Endothelial cell (in vitro differentiated cells): ENCODE data around the gene ACAD11. TPM values are rescaled to one million over a fixed set of nuclear protein-coding genes. Genes with fewer than 3 reads are reported as not detected.

Experiments
- DNase-seq: peaks from one replicate; pipeline ENCODE4 v3.0.0; 2021; ENCODE audit warnings: low spot score
- H3K27ac Mint-ChIP-seq: one replicate; pipeline ENCODE4 v1.8.0; 2021; ENCODE audit warnings: mixed read lengths, inconsistent platforms; ENCODE audit not compliant: unreplicated experiment
- H3K27me3 Mint-ChIP-seq: one replicate; pipeline ENCODE4 v1.8.0; 2021; ENCODE audit warnings: mild to moderate bottlenecking, moderate library complexity, mixed read lengths, inconsistent platforms; ENCODE audit not compliant: unreplicated experiment
- H3K36me3 Mint-ChIP-seq: one replicate; pipeline ENCODE4 v1.8.0; 2021; ENCODE audit warnings: mild to moderate bottlenecking, low read depth, mixed read lengths, inconsistent platforms; ENCODE audit not compliant: unreplicated experiment
- H3K4me1 Mint-ChIP-seq: one replicate; pipeline ENCODE4 v1.8.0; 2021; ENCODE audit warnings: mild to moderate bottlenecking, mixed read lengths, inconsistent platforms; ENCODE audit not compliant: unreplicated experiment
- H3K4me3 Mint-ChIP-seq: one replicate; pipeline ENCODE4 v1.8.0; 2021; ENCODE audit warnings: mild to moderate bottlenecking, mixed read lengths, inconsistent platforms; ENCODE audit not compliant: unreplicated experiment
- H3K9me3 Mint-ChIP-seq: one replicate; pipeline ENCODE4 v1.8.0; 2021; ENCODE audit warnings: mixed read lengths, inconsistent platforms; ENCODE audit not compliant: unreplicated experiment
- CTCF ChIP-seq: fragments of 200-600 bp; sonication (generic); IDR thresholded peaks from one replicate; pipeline ENCODE4 v1.5.0; 2021; ENCODE audit warnings: antibody characterized with exemption; ENCODE audit not compliant: unreplicated experiment
- total RNA-seq: library from RNA; stranded (reverse); fragmentation: NEBNext Ultra II Directional; extraction: Animal tissue kit (Norgen Biotek cat#: 25700); gene quantifications from one replicate; pipeline ENCODE4 v1.2.1, GENCODE V29; 2021; ENCODE audit not compliant: unreplicated experiment

Gene ACAD11
- total RNA-seq, 1 donor from 2014 or later: 20.0 TPM

DNA sequence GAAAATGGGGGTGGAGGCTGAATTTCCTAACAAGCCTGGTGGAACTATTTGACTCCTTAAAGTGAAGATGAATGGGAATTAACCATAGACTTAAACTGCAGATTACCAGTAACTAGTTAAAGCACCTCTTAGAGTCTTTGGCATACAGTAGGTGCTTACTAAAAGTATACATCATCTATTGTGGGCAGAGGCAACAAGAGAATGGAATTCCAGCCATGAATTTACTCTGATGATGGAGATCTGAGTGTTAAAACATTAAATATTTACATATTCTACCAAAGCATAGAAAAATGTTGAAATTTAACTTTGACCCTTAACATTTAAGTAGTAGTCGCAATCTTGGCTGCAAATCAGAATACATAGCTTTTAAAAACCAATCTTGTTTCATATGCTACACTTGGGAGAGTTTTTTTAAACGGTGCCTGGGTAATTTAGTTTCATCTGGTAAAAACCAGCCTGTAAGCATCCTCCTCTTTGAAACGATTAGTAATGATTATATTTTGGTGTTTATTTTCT is 5.7 kb upstream of the ACAD11 start:
- H3K27ac Mint-ChIP-seq: no peak overlapping the region
- no peaks in the 10 kb centered on the region for H3K9me3 Mint-ChIP-seq
- H3K4me1 Mint-ChIP-seq: peaks cover 54% of the 10 kb centered on the region
- no peak overlapping the region for H3K4me3 Mint-ChIP-seq
- H3K36me3 Mint-ChIP-seq: no peaks in the 10 kb centered on the region
- no peak for DNase-seq
- peaks cover 5% of the 10 kb centered on the region for H3K27me3 Mint-ChIP-seq
- no peak for TF ChIP-seq CTCF

DNA sequence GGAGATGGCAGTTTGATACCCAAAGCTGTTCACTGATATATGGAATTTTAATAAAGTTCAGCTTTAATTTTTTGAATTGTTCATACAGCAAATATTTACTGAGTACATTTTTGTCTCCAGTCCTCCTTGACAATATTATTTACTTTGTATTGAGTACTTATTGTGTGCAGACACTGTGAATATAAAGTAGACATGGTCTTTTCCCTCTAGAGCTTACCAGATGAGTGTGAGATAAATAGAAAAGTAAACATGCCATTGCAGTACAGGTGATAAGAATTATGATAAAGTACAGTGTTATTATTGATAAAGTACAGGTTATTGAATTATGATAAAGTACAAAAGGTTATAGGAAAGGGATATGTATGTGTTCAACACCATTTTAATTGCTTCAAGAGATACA is 2.6 kb upstream of the ACAD11 start:
- Mint-ChIP-seq H3K4me3 (peak overlapping the region; percentile 43), H3K27ac (no peak overlapping the region), H3K9me3 (no peaks in the 10 kb centered on the region), H3K4me1 (peaks cover 55% of the 10 kb centered on the region), H3K27me3 (no peaks in the 10 kb centered on the region), H3K36me3 (no peaks in the 10 kb centered on the region)
- TF ChIP-seq CTCF: no peak
- DNase-seq: no peak

DNA sequence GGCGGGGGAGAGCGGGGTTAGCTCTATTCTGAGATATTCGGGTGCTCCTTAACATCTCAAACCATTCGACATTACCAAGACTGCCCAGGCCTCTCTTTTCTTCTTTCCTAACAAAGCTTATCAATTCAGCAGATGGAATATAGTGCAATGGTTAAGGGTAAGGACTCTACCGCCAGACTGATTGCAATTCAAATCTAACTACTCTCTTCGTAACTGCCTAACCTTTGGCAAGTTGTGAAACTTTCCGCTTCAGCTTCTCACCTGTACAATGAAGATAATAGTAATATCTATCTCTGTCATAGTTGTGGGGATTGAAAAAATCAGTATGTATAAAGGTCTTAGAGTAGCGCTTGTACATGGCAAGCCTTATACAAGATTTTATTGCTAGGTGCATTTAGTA is 1.5 kb upstream of the ACAD11 start:
- H3K27me3 Mint-ChIP-seq: no peaks in the 10 kb centered on the region
- H3K4me1 Mint-ChIP-seq: peaks cover 57% of the 10 kb centered on the region
- H3K36me3 Mint-ChIP-seq: no peaks in the 10 kb centered on the region
- no peak for TF ChIP-seq CTCF
- DNase-seq: no peak
- H3K9me3 Mint-ChIP-seq: no peaks in the 10 kb centered on the region
- peak overlapping the region; percentile 89 for H3K27ac Mint-ChIP-seq
- peak overlapping the region; percentile 97 for H3K4me3 Mint-ChIP-seq

GRCh38 chr3:132660811-132661070 is 1.1 kb upstream of the ACAD11 start:
- Mint-ChIP-seq H3K27ac (peak overlapping the region; percentile 89), H3K4me1 (peaks cover 57% of the 10 kb centered on the region), H3K27me3 (no peaks in the 10 kb centered on the region), H3K4me3 (peak overlapping the region; percentile 97), H3K9me3 (no peaks in the 10 kb centered on the region), H3K36me3 (no peaks in the 10 kb centered on the region)
- no peak for TF ChIP-seq CTCF
- no peak for DNase-seq

DNA sequence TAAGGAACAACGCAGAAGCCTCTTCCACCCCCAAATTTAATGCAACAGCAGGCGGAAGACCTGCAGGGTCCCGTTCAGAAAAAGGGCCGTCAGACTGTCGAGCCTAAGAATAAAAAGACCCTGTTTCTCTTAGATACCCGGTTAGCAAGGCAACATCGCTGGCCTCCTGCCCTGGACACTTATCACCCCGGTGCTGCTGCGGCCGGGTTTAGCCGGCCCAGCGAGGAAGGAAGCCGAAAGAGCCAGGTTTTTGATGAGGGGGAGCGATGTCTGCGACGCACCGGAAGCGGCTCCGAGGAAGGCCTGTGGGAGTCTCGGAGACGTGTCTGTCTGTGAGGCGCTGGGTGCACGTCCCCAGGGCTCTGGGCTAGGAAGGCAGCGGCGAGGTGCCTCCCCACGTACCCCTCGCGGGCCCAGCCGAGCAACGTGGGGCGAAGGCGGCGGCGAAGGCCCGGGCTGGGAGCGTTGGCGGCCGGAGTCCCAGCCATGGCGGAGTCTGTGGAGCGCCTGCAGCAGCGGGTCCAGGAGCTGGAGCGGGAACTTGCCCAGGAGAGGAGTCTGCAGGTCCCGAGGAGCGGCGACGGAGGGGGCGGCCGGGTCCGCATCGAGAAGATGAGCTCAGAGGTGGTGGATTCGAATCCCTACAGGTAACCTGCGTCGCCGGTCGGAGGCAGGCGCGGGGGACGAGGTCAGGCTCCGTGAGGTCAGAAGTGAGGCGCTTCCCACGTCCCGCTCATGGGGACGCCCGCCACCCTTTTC is 622 bp upstream of the ACAD11 start, which contains the start of gene UBA5:
Gene UBA5 (plus strand): TSS at position 278 of the 759 bp plus-strand sequence. CDS start 209 bp downstream, at position 487.
- Mint-ChIP-seq H3K36me3 (no peaks in the 10 kb centered on the region), H3K4me3 (peak within 1 kb of the TSS; percentile 97), H3K4me1 (peaks cover 61% of the 10 kb centered on the region), H3K27me3 (no peaks in the 10 kb centered on the region), H3K9me3 (no peaks in the 10 kb centered on the region), H3K27ac (peak within 1 kb of the TSS; percentile 97)
- TF ChIP-seq CTCF: no peak
- DNase-seq: peak; percentile 50
